ENCODE data around the gene PPT1. TPM values are rescaled to one million over a fixed set of nuclear protein-coding genes. Genes with fewer than 3 reads are reported as not detected.
A peak's percentile ranks its signal among the peaks of the same experiment; 100 is the strongest.

The PPT1 gene
- total and polyA plus RNA-seq, 2 of the 13 experiments (the other 11 are each of a cell fraction or from before 2014, with no cell fraction given) = 129 TPM

DNA sequence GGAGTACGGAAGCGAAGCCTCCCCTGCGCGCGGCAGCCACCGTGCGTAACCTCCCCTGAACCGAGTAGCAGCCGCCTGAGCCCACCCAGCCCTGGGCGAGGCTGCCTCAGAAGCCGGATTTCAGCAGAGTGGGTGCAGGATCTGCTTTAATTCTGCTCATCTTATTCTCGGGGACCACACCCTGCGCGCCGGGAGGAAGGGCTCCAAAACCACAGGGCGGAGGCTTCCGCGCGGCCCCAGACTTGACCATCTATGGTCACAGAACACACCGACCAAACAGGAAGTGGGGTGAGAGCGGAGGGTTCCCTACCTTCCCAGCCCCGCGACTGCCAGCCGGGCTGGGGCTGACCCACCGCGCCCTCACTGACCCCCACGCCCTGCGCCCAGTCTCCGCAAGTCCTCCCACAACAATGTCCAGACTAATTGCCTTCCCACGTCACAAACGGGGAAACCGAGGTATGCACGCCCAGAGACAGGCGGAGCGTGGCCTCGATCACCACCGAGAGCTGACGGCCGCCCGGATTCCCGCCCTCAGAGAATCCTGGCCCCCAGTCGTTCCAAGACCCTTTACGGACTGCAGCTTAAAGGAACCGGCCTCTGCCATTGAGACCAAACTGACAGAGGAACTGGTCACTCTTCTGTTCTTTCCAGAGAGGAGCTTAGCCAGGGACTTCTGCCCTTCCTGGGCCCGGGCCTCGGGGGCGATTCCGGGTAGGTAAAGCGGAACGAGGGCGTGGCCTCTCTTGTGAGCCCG lies 57.1 kb downstream of the PPT1 start (continued):
- TF ChIP-seq CC2D1A (CRISPR knock-in tag; IDR thresholded peaks at IDR 0.05) (no peak), TSC22D2 (CRISPR knock-in tag; IDR thresholded peaks at IDR 0.05; ENCODE audit: borderline replicate concordance) (no peak), ZNF251 (CRISPR knock-in tag; IDR thresholded peaks at IDR 0.05) (no peak), UBTF (CRISPR knock-in tag; IDR thresholded peaks at IDR 0.05) (peak; percentile 48; the same call in 1 of the 2 replicates), ZNF576 (CRISPR knock-in tag; IDR thresholded peaks at IDR 0.05) (no peak), ZNF501 (CRISPR knock-in tag; IDR thresholded peaks at IDR 0.05) (peak; percentile 79), TAF1 (CRISPR knock-in tag; IDR thresholded peaks at IDR 0.05) (peak; percentile 66), ZNF407 (CRISPR knock-in tag; IDR thresholded peaks at IDR 0.05; ENCODE audit: not compliant biosample characterization) (no peak), ZNF572 (CRISPR knock-in tag; IDR thresholded peaks at IDR 0.05) (no peak), ZEB1 (IDR thresholded peaks at IDR 0.05; ENCODE audit: insufficient replicate concordance, low read depth) (no peak), ZNF841 (CRISPR knock-in tag; IDR thresholded peaks at IDR 0.05; ENCODE audit: borderline replicate concordance) (no peak), SOX6 (IDR thresholded peaks at IDR 0.05) (no peak), SOX6 (CRISPR knock-in tag; IDR thresholded peaks at IDR 0.05) (no peak), SNAPC2 (CRISPR knock-in tag; IDR thresholded peaks at IDR 0.05) (0 out of 2 replicates have a peak, but pooled peaks have one; percentile 42), SKI (IDR thresholded peaks at IDR 0.05; ENCODE audit: partially characterized antibody) (no peak), PCBP1 (IDR thresholded peaks at IDR 0.05; ENCODE audit: borderline replicate concordance, low read depth, low read length) (no peak), ZKSCAN8 (CRISPR knock-in tag; IDR thresholded peaks at IDR 0.05; ENCODE audit: borderline replicate concordance) (no peak), SSRP1 (CRISPR knock-in tag; IDR thresholded peaks at IDR 0.05) (no peak), MYC (CRISPR knock-in tag; IDR thresholded peaks at IDR 0.05; ENCODE audit: borderline replicate concordance) (0 out of 2 replicates have a peak, but pooled peaks have one; percentile 28)
